GM18861 (cell line): ENCODE results near the gene GRIK4.

Experiments
- ATAC-seq: cut with Tn5 transposase; IDR thresholded peaks from one replicate; pipeline ENCODE4 v1.9.1; 2021; ENCODE audit not compliant: unreplicated experiment

GRIK4 gene

DNA sequence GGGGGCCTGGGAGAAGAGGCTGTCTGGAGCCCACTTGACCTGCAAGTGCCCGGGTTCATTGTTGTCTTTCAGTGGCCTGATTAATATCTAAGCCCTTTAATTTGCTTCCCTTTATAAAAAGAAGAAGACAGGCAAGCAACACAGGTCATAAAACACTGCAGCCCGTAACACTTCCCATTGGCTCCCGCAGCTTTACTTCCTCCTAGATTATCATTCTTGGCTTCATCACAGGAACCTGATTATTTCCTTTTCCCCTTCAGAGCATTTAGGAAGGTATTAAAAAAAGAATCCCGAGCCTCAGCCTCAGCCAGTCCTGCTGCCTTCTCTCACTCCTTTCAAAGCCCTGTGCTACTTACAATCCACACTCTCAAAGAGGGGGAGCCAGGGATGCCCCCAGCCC lies 183.2 kb downstream of the GRIK4 start:
- ATAC-seq: no peak

DNA sequence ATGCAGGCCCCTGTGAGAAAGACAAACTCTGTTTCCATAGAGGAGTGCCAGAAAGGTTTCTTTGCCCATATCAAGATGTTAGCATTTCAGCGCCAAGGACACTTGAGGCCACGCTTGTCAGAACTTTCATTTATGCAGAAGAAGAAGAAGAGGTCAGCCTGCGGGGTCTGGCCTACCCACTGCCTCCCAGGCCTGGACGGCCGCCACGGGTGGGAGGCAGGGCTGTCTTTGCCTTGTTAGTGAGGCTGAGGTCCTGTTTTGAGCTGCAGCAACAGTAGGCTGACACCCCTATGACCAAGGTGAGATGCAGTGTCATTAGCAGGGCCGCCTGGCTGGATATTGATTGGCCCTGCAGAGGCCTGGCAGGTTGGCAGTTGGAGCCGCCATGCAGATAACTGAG lies 183.9 kb downstream of the GRIK4 start:
- ATAC-seq: no peak

DNA sequence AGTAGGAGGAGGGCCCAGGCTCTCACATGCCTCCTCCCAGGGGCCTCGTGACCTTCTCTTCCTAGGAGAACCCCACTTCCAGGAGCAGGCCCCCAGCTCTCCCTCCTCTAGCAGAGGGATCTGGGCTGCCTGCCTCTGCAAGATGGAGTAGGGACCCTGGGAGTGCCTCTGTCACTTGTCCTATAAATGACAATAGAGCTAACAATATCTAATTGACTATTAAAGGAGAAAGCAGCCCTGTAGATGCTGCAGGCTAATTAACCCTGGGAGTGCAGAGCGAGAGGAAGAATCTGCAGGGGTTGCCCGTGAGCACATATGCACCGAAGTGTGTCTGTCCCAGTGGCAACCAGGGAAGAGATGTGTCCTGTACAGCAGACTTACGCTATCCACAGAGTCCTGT lies 184.4 kb downstream of the GRIK4 start:
- no peak for ATAC-seq

DNA sequence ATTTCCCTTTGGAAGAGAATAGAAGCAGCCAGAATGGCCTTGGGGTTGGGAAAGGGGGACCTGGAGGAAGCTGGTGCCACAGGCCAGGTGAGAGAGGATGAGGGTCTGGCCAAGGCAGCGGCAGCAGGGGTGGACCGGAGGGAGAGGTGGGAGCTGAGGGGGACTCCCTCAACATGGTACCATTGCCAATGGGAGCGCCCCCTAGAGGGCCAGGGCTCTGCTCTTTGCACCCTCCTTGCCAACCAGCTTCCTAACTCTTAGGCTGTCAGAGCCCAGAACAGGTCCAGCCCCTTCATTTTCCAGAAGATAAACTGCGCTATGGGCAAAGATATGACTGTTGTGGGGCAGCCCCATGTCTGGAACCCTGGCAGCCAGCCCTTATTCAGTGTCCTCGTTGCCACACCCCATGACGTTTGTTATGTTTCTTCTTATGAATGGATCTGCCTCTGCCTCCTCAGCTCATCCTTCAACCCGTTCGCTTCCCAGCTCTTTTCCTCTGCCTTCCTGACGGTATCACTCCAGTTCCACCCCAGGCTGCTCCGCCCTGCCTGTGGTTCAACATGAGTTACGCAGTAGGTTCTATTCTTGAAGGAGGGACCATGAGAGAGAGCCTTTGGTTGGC lies 185.2 kb downstream of the GRIK4 start:
- no peak for ATAC-seq

DNA sequence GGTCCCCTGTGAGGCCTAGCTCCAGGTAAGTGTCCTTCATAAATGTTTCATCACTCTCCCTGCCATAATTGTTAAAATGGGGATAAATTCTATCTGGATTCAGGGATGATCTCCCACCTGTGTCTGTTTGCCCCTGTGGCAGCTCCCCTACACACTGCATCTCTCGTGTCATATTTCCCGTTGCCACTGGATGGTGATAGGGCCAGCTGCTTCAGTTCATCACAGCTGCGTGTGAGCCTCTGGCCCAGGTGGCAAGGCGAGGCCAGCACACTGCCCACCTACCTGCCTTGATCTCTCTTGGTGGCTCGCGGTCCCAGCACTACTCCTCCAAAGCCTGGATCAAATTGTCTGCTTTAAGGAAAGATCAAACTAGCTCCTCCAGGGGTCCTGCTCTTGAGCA lies 187.4 kb downstream of the GRIK4 start:
- ATAC-seq: no peak

DNA sequence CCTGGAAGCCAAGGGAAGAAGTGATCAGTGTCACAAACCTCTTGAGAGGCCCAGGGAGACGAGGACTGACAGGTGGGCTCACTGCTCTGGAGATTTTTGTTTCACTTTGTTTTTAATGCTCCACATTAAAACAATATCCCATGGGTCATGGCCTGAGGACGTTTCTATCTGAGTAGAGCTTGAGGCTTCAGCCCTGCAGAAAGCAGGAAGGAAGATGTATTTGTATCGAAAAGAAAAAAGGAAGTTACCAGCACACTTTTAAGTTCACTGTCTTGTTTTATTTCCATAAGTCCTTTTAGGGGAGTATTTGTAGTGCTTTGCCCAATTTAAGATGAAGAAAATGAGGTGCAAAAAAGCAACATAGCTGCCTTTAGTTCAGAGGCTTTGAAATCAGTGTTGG lies 191.1 kb downstream of the GRIK4 start:
- ATAC-seq: no peak

DNA sequence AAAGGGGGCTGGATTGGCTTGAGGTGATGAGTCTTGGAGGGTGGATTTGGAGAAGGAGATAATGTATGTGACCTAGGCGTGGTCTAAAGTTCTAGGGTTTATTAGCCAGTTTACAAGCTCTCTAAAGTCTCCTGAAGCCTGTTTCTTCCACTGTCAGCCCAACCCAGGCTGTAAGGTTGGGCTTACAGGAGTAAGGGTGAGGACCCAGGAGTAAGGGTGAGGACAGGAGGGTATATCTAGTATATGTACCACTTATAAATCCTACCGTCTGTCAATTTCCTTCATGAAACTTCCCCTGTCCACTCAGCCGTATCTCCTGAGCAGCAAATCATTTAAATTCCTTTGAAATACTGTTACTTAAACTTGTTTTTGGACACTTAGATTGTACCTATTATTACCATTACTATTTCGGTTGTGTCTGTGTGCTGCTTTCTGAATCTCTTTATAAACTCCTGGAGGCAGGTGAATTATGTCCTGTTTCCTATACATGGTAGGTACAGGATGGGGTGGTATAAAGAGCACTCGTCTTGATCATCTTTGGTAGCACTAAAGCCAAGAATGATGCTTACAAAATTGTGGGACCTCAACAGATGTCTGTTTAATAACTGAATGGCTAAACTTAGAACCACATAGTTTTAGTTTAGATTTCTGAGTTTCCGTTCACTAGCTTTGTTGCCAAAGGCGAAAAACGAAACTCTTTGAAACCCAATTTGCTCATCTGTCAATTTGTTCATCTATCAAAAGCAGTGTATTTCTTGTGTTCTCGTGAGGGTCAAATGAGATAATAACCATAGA lies 192.0 kb downstream of the GRIK4 start:
- peak; percentile 68 for ATAC-seq

DNA sequence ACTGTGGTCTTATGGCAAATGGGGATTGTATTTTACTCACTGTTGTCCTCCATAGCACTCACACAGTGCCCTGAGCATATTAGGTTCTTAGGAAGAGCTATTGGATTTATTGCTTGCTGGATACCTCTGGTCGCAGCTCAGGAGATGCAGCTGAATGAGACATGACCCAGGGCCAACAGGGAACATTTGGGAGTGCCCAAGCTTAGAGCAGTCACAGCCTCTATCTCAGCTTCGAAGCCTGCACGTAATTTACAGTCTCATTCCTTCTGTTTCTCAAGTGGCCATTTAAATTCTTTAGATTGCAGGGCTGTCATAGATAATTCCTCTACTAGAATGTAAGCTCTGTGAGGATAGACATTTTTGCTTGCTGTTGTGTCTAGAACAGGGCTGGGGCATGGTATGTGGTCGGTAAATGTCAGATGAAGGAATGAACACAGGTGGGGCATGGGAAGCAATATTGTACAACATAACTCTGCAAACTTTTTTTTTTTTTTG lies 192.8 kb downstream of the GRIK4 start:
- no peak for ATAC-seq

DNA sequence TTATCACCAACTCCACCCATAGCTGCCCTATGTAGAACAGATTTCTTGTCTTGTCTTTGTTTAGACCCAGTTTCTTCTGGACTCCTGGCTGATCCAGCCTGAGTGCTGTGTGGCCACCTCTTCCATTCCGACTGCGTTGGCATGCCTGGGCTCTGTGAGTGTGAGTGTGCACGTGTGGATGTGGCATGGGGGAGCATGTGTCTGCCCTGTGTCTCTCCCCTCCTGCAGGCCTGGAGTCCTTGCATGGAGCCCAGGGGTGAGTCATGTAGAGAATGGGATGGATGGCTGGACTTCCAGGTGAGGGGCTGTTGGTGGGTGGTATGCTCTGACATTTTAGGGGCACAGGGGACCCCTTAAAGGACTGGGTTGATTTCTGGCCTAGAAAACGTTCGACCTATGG lies 194.7 kb downstream of the GRIK4 start:
- ATAC-seq: no peak

DNA sequence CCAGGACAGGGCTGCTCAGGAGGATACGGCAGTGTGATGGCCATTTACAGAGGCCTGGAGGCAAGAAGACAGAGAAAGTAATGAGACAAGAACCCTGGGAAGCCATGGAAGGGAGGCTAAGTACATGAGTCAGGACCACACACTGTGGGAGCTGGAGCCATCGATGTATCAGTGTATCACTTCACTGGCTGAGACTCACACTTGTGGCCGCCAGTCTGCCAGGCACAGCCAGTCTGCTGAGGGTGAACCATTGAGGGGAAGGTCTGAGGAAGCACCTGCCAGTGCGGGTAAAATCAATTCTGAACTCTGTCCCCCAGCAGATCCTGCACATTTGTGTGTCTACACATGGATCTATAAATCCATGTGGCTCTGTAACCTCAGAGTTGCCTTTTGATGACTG lies 195.6 kb downstream of the GRIK4 start:
- ATAC-seq: no peak

DNA sequence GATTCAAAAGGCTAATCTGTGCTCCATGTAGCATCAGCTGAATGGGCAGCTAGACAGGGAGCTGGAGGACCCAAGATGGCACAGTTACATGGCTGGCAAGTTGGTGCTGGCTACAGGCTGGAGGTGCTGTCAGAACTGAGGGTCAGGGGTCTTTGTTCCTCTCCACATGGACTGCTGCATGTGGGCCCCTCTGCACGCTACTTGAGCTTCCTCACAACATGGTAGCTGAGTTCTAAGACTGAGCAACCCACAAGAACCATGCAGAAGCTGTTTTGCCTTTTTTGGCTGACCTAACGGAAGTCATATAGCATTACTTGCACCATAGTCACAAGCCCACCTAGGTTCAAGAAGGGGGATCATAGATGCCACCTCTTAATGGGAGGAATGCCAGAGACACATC lies 196.1 kb downstream of the GRIK4 start:
- ATAC-seq: no peak

DNA sequence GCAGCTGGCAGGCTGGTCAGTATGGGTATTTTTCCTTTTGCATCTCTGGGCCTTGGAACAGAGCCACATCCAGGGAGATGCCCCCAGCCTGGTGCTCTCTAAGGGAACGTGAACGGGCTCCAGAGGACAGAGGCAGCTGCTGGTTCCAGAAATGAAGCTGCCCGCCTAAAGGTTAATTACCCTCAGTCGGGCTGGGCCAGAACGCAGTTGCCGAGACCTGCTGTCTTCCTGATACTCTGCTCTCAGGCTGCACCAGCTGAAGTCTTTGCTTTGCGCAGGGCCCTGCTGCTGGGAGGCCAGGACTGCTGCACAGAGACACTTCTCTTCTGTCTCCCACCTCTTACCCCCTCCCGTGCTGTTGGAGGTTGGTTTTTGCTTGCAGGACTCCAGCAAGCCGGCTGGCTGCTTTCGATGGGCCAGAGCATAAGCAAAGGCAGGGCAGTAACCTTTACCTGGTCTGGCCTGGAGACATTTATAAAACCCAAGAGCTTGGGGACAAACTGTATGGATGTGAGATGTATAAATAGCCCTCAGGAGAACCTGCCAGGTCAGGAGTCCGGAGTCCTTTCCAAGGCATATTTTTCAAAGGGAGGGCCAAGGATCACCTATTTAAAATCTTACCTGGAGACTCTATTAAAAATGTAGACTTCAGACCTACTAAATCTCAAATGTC lies 197.1 kb downstream of the GRIK4 start:
- ATAC-seq: no peak

DNA sequence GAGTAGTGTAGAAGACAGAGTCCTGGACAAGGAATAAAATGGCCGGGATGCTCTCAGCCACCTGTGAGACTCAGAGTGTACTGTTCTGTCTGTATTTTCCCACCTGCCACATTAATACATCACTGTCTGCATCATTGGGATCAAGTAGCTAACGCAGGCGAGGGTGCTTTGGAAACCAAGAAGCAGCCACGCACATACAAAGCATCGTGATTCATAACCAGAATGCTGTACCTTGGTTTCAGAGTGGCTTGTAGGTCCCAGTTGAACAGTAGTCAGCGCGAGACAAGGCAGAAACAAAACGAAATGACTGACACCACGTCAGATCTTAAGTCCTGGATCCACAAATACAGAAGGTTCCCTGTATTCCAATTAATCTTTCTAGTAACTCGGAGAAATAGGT lies 198.3 kb downstream of the GRIK4 start:
- peak; percentile 72 for ATAC-seq

DNA sequence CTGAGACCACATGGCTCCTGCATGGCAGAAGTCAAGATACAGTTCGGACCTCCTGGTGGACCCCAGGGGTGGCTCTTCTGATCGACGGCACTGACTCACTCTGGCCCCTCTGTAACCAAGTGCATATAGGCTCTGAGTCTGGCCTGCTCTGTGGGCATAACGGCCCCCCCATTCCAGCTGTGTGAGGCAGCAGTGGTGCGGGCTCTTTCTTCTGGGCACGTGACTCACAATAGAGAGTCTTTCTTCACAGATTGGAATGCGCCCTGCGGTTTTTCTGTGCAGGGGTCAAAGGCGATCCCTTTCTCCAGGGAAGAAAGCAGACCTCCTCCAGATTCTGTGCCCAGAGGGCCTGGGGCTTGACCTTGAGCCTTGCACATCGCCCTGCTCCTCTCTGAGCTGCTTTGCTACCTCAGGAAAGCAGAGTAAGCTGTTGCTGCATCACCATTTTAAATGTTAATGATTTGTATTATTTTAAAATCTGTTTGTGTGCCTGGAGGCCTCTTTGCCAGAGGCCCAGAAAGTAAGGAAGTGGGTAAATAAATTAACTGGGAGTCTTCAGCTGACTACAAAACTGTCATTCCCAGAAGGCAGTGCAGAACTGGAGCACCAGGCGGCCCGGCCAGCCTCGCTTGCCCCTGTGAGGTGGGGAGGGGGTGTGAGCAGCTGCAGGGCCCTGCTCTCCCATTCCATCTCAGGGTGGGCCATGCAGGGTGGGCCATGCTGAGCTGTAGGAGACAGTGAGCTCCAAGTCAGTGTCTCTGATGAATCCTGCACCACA lies 199.0 kb downstream of the GRIK4 start:
- no peak for ATAC-seq

DNA sequence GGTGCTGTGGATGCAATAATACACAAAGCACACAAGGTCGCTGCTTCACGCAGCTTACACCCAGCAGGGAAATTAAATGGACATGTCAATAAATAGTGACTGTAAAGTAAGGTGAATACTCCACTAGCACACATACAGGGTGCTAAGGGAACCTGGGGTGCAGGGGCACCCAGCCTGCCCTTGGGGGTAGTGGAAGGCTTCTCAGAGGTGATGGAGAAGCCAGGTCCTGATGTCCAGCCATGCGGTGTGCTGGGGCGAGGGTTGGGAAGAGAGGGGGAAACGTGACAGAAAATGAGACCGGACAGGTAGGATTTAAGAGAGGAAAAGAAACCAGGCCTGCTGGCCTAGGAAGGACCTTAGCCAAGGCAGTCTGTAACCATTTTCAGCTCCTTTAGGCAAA lies 200.5 kb downstream of the GRIK4 start:
- ATAC-seq: no peak

DNA sequence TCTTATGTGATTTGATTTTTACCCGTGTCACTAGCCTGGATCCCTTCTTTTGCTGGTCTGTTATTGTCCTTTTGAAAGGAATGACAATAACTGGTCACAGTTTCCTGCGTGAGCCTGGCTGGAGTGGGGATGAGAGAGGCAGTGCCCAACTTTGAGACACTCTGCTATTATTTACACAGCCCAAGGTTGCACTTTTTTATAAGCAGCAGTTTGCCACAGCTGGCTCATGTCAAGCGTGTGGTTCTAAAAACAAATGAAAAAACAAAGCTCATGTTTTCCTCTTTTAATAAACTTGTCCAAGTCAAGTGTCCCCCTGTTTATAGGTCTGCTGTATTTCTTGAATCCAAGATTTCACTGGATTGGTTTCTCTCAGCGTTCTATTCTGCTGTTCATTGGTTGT lies 201.3 kb downstream of the GRIK4 start:
- no peak for ATAC-seq

DNA sequence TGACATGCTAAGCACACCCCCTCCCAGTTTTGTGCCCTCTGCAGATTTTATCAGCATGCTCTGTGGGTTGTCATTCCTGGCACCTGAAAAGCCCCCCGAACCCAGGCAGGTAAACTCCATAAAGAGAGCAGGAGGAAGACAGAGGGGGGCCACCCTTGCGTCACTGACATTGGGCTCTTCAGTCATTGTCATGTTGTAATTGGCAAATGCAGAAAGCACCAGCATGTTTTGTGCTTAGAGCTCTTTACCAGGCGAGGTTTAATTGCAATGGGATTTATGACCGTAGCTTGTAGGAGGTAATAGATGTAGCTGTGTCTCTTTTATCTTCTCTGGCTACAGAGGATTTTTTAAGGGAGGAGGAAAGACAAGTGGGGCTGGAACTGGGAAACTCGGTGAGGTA lies 201.7 kb downstream of the GRIK4 start:
- no peak for ATAC-seq

DNA sequence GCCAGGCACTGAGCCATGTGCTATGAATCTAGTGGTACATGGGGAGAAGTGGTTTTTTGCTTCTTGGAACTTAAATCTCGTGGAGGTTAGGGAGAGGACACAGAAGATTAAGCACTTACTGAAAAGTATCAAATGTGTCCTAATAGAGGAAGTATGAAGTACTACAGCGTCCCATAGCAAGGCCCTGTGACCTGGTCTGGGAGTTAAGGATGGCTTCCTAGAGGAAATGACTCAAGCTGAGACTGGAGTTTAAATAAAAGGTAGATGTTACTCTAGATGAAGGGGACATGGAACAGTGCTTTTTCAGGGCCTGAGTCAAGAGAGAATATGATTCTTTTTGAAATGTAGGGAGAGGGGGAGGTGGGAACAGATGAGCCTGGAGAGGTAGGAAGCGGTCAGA lies 202.9 kb downstream of the GRIK4 start:
- no peak for ATAC-seq

DNA sequence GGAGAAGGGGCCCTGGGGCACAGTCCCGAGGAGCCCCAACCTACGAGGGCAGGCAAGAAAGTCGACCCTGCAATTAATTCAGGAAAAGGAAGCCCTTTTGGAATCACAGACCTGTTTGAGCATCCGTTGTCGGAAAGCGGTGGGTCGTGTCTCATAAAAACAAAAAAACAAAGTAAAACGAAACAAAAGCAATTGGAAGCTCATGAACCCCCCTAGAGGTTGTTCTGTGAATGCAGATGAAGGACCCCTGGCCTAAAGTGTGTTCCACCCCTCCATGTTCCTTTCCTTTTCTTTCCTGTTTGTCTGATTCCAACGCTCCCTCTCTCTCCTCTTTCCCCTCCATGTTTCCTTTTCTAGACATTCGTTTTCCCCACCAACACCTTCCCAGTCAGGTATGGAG lies 203.7 kb downstream of the GRIK4 start:
- no peak for ATAC-seq

DNA sequence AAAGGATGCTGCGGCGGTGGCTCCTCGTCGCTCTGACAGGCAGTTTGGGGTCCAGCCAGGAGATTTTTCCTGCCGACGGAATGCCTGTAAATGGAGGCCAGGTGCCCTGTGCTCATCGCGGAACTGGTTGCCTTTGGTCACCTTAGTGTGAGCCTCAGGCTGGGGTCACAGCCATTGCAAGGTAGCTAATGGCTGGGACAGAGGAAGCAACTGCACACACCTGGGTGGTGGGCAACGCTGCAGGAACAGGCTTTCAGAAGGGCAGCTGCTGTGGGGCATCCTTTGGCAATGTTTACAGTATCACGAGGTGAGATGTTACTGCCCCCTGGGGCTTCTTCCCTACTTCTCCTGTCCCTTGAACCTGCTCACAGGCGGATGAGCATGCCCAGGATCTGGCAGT lies 205.5 kb downstream of the GRIK4 start:
- ATAC-seq: no peak

DNA sequence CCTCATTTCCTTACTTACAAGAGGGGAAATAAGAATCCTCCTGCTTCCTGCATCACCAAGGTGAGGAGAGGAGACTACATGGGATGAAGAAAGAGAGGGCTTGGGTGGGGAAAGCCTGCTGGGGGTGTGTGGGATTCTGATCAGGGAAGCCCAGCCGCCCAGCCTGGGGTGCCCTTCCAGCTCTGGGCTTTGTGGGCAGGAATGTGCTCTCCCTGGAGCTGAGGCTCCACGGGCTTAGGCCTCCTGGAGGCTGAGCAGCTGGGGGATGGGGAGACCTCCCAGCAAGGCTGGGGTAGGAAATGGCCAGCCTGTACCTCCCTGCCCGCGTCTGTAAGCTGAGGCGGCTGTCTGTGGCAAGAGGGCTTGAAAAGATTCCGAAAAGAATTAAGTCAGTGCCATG lies 206.1 kb downstream of the GRIK4 start:
- ATAC-seq: no peak
